ENCODE results near the gene FADS2.

Gene FADS2

GRCh38 chr11:61827571-61828378 is at the start of gene FADS2:
FADS2 (plus strand) TSS chr11:61828300; CDS start chr11:61828391, 91 bp downstream.
- DNase-seq (ENCODE audit: low read depth) = no peak

- no peak for DNase-seq (ENCODE audit: low read depth)
Observed at GRCh38 chr11:61778357-61778886, 49.7 kb upstream of the FADS2 start.

- no peak for DNase-seq (ENCODE audit: low read depth)
Observed at GRCh38 chr11:61778920-61779650, 49.0 kb upstream of the FADS2 start.

- DNase-seq (ENCODE audit: low read depth) = no peak
Observed at GRCh38 chr11:61779666-61780525, 48.2 kb upstream of the FADS2 start.

- DNase-seq (ENCODE audit: low read depth) = no peak
Observed at GRCh38 chr11:61780581-61781162, 47.4 kb upstream of the FADS2 start.

GRCh38 chr11:61781585-61781984 is 46.5 kb upstream of the FADS2 start:
- no peak for DNase-seq (ENCODE audit: low read depth)

GRCh38 chr11:61782299-61782698 is 45.8 kb upstream of the FADS2 start:
- DNase-seq (ENCODE audit: low read depth) = no peak

- DNase-seq (ENCODE audit: low read depth) = no peak
Observed at GRCh38 chr11:61782841-61783240, 45.3 kb upstream of the FADS2 start.

GRCh38 chr11:61783717-61784505 is 44.2 kb upstream of the FADS2 start:
- no peak for DNase-seq (ENCODE audit: low read depth)

- DNase-seq (ENCODE audit: low read depth) = no peak
Observed at GRCh38 chr11:61784506-61784805, 43.6 kb upstream of the FADS2 start.

- DNase-seq (ENCODE audit: low read depth) = no peak
Observed at GRCh38 chr11:61785837-61786402, 42.2 kb upstream of the FADS2 start.

- DNase-seq (ENCODE audit: low read depth) = no peak
Observed at GRCh38 chr11:61787928-61788491, 40.1 kb upstream of the FADS2 start.

GRCh38 chr11:61791737-61792309 is 36.3 kb upstream of the FADS2 start:
- peak; percentile 72 for DNase-seq (ENCODE audit: low read depth)

GRCh38 chr11:61792310-61793082 is 35.6 kb upstream of the FADS2 start, which contains the start of the genes FEN1 and TMEM258:
FEN1 (plus strand) TSS chr11:61792911; CDS start chr11:61795362, 2,451 bp downstream.
TMEM258 (minus strand) TSS chr11:61792599; CDS start chr11:61792558, 41 bp downstream.
- peak; percentile 91 for DNase-seq (ENCODE audit: low read depth)

- no peak for DNase-seq (ENCODE audit: low read depth)
Observed at GRCh38 chr11:61793083-61793828, 34.8 kb upstream of the FADS2 start.

- no peak for DNase-seq (ENCODE audit: low read depth)
Observed at GRCh38 chr11:61793829-61794204, 34.3 kb upstream of the FADS2 start.

- DNase-seq (ENCODE audit: low read depth) = no peak
Observed at GRCh38 chr11:61794579-61794978, 33.5 kb upstream of the FADS2 start.

GRCh38 chr11:61795459-61795858 is 32.6 kb upstream of the FADS2 start:
- DNase-seq (ENCODE audit: low read depth) = no peak

Data from HS-5 (cell line).